H1 (cell line): ENCODE results near the gene MFAP4.

Experiments
- CBX5 ChIP-seq: fragments of 300-800, 300-1000 bp; sonication (generic); IDR thresholded peaks from 2 replicates; pipeline ENCODE4 v1.7.1; 2016; ENCODE audit warnings: antibody characterized with exemption, low read length, low read depth
- POLR2AphosphoS5 ChIP-seq: IDR thresholded peaks from 2 replicates; pipeline ENCODE4 v1.6.1; 2011; ENCODE audit warnings: low read depth, low read length
- YY1 ChIP-seq: IDR thresholded peaks from 2 replicates; pipeline ENCODE4 v1.6.1; 2011; ENCODE audit warnings: low read depth, mild to moderate bottlenecking, low read length
- TF ChIP-seq, protein P1 (sequence below), 3 experiments: IDR thresholded peaks; 1 replicate in 2 of 3; 2 replicates in 1 of 3; pipeline versions ENCODE4 v1.5.1 to v1.6.1; 2011; ENCODE audit warnings: low read length in 3 of 3, mild to moderate bottlenecking in 3 of 3, inconsistent platforms in 2 of 3, low read depth in 1 of 3, moderate library complexity in 1 of 3; ENCODE audit not compliant: insufficient read depth in 1 of 3; ENCODE audit errors: control extremely low read depth in 1 of 3

DNA sequence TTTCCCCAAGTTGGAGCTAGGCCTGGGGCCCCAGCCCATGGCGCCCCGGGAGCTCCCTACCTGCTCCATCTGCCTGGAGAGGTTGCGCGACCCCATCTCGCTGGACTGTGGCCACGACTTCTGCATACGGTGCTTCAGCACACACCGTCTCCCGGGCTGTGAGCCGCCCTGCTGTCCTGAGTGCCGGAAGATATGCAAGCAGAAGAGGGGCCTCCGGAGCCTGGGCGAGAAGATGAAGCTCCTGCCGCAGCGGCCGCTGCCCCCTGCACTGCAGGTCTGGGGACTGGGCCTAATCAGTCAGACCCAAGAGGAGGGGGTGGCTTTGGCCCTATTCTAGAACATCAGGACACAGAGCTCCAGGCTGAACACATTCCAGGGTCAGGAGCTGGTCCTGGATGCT is 25.5 kb upstream of the MFAP4 start:
- TF ChIP-seq POLR2AphosphoS5 (no peak), CBX5 (no peak), YY1 (no peak)
- TF ChIP-seq, protein P1, sequence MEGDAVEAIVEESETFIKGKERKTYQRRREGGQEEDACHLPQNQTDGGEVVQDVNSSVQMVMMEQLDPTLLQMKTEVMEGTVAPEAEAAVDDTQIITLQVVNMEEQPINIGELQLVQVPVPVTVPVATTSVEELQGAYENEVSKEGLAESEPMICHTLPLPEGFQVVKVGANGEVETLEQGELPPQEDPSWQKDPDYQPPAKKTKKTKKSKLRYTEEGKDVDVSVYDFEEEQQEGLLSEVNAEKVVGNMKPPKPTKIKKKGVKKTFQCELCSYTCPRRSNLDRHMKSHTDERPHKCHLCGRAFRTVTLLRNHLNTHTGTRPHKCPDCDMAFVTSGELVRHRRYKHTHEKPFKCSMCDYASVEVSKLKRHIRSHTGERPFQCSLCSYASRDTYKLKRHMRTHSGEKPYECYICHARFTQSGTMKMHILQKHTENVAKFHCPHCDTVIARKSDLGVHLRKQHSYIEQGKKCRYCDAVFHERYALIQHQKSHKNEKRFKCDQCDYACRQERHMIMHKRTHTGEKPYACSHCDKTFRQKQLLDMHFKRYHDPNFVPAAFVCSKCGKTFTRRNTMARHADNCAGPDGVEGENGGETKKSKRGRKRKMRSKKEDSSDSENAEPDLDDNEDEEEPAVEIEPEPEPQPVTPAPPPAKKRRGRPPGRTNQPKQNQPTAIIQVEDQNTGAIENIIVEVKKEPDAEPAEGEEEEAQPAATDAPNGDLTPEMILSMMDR (IDR thresholded peaks at IDR 0.05; ENCODE audit: control extremely low read depth in 1 of 3, insufficient read depth in 1 of 3, low read depth in 1 of 3, low read length in 3 of 3) = no peak
